GM15510 (cell line): Measurements from ENCODE around the gene IL10RB.

Experiments used
- POLR2A ChIP-seq: IDR thresholded peaks from 3 replicates; pipeline ENCODE4 v1.6.1; 2011; ENCODE audit warnings: borderline replicate concordance; ENCODE audit not compliant: insufficient read length; ENCODE audit errors: extremely low read depth

Gene IL10RB

DNA sequence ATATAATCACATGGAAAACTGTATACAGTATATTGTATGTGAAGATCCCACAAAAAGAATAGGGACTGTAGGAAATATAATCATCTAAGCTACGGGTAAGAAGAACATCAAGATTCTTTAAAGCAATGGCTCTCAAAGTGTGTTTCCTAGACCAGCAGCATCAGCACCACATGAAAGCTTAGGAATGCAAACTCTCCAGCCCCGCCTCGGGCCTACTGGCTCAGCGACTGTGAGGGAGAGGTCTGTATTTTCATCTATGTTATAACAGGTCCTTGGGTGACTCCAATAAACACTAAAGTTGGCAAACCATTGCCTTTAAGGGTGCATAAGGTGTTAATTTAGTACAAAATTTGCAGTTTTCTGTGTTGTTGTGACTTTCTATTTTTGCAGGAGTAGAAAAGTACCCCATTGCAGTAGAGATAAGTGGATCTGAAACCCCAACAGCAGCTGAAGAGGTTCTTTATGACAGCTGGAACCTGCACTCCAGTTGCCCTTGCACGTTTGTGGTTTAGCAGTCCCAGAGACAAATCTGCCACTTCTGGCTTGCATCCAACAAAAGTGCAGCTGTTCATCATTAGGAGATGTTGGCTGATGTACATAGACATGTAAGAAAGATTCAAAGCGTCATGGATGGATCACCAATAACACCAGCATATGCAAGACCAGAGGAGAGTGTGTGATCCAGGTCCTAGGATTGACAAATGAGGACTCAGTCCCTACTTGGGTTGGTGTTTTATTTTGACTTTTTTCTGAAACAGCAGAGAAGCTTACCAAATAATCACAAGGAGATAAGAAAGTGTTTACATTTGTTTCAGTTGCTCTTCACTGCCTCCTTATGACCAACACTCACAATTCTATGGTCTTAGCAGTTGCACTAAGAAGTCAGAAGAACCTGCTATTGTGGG, 42.7 kb downstream of the IL10RB start:
- TF ChIP-seq POLR2A, result no peak

DNA sequence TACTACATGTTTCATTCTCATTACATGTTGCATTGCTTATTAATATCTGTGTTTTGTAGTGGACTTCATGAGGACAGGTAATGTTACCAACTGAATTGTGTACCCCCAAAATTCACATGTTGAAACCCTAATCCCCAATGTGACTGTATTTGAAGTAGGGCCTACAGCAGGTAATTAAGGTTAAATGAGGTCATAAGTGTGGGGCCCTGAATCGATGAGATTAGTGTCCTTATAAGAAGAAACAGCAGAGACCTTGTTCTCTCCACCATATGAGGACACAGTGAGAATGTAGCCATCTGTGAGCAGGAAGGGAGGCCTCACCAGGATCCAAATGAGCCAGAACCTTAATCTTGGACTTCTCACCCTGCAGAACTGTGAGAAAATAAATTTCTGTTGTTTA, 43.6 kb downstream of the IL10RB start:
- TF ChIP-seq POLR2A, result no peak

DNA sequence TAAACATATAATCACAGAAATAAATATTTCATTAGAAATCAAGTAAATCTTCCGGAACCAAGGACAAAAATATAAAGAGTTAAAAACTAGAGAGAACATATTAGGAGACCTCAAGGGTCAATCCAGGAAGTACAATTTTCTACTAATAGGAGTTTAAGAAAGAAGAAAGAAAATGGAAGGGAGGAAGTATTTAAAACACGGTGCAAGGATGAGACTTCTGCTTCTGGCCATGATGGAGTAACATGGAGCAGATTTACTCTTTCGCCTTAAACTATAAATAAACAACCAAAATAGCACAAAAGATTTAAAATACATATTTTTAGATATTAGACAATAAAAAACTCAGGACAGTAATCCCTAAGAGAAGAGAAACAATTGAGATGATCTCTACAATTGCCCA, 46.0 kb downstream of the IL10RB start:
- no peak for TF ChIP-seq POLR2A

DNA sequence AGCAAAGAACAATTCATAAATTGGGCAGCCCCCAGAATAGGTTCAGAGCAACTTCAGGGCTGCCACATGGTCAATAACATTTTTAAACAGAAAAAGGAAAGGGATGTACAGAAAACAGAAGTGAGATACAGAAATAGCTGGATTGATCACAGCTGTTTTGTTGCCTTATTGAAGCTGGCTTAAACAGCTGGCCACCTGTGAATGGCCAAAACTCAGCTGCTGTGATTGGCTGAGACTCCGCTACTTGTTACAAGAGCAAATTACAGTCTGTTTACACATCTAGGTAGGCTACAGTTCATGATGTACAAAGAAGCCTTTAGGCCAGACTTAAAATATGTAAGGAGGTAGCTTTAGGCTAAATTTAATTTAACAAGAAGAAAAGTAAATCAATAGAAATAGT, 47.0 kb downstream of the IL10RB start:
- no peak for TF ChIP-seq POLR2A

DNA sequence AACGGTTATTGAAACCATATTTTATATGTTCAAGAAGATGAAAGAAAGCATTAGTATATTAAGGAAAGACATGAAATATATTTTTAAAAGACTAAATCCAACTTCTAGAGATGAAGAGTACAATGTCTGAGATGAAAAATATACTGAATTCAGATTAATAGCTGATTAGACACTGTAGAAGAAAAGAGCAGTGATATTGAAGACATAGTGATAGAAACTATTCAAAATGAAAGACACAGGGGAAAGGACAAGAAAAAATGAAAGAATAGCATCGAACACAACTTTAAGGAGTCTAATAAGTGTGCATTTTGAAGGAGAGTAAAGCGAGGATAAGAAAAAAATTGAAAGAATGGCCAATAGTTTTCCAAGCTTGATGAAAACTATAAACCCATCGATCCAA, 47.4 kb downstream of the IL10RB start:
- TF ChIP-seq POLR2A, result no peak

DNA sequence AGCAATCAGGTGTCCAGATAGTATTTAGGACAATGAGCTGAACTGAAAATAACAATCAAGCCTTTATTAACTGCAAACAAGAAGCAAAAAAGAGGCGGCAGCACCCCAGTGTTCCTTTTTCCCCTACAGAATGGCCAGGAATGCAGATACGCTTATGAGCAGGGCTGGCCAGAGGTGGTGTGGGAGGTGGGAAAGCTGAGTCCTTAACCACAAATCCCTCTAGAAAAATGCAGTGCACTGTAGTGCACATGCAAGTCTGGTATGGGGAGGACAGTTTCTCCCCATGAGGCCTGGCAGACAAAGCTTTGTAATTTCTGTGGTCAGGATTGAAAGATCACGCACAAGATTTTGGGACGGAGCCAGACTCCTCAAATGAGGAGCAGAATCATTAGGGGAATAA, 47.9 kb downstream of the IL10RB start:
- TF ChIP-seq POLR2A, result no peak

DNA sequence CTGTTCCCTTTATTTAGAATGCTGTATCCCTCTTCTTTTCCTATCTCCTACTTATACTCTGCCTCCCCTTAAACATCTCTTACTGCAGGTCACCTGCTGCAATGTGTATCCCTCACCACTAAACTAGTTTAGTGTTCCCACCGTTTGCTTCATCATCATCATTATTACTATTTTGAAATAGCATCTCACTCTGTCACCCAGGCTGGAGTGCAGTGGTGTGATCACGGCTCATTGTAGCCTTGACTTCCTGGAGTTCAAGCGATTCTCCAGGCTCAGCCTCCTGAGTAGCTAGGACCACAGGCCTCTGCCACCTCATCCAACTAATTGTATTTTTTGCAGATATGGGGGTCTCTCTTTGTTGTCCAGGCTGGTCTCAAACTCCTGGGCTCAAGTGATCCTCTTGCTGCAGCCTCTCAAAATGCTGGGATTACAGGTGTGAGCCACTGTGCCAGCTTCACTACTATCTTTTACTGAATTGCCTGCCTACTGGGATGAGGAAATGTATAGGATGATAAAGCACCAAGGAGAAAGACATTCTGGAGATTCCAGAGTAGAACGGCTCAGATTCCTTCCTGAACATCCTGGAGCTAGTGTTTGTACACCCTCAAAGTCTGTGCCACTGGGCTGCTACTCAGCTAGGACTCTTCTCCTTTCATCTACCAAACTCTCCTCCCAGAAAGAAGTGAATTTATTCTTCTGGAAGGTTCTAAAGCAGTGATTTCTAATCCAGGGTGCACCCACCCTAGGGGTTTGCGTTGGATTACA, 50.0 kb downstream of the IL10RB start:
- no peak for TF ChIP-seq POLR2A

DNA sequence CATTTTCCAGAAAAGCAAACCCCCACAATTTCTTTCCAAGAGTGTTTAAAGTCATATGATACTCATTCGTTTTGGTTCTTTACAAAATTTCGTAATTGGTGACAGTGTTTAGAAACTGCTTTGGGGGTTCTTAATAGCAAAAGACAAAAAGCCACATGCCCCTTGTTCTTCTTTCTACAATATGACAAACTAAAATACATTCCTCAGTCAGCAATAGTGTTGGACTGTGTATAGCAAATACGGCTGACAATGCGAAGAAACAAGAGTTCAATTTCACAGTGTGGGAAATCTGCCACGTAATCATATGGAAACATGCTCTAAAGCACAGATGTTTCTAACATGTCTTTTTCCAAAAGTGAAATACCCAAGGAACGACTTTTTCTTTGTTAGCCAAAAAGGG, 51.0 kb downstream of the IL10RB start:
- TF ChIP-seq POLR2A, result no peak

DNA sequence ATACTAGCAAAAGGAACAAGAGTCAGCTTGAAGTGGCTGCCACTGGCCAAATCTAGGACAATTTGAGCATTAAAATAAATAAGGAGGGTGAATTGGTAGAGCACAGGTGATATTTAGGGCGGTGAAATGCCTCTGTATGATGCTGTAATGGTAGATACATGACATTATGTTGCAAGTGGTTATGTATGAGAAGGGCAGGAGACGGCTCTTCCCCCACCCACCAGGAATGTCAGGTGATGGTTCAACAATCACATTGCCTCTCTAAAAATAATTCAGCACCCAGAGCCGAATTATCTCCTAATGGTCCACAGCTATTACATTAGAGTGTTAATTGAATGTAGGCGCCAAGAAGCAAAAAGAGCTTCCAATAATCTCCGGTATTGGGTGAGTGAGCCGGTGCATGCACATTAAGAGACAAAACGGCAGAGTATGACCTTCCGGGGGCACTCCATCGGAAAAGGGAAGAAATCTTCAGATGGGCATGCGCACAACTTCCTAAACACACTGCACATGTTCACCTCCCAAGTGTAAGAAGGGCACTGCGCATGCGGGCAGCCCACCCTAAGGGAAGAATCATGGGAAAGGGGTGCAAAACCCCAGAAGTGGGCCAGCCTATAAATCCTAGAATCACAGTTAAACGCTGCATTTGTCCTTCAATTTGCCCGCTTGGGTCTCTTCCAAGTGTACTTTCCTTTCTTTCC, 51.8 kb downstream of the IL10RB start:
- no peak for TF ChIP-seq POLR2A

DNA sequence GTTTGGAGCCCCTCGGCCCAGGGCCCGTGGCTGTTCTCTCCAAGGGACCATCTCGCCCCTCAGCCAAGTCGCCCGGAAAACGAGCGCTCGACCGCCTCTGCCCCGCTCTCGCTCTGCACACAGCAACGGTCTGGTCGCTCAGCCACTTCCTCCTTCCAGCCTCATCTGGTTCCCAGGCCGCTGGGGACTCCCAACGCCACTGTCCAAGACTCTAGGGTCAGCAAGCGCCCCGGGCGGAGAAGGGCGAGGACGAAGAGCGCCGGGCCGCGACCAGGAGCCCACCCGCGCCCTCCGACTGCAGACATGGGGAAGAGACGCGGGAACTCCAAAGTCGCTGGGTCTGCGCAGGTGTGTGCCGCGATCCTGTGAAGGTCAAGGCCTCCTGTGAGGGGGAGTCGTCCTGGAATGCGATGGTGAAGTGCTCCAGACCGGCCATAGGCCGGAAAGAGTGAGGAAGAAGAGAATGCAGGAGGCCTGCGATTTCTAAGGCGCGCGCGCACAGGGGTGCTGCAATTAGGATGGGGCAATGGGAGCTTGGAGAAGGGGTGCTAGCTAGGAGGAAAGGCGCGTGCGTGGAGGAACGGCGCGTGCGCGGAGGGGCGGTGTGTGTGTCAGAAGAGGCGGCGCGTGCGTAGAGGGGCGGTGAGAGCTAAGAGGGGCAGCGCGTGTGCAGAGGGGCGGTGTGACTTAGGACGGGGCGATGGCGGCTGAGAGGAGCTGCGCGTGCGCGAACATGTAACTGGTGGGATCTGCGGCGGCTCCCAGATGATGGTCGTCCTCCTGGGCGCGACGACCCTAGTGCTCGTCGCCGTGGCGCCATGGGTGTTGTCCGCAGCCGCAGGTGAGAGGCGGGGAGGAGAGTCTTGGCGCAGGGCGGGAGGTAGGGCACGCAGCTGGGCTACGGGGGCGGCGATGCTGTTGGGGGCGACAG, 58.4 kb downstream of the IL10RB start, which contains the start of gene IFNAR1:
Gene IFNAR1, plus strand, starts transcription at position 680 of the 931 bp plus-strand sequence. Its CDS starts 86 bp downstream, at position 766.
- TF ChIP-seq POLR2A, result peak; percentile 91

DNA sequence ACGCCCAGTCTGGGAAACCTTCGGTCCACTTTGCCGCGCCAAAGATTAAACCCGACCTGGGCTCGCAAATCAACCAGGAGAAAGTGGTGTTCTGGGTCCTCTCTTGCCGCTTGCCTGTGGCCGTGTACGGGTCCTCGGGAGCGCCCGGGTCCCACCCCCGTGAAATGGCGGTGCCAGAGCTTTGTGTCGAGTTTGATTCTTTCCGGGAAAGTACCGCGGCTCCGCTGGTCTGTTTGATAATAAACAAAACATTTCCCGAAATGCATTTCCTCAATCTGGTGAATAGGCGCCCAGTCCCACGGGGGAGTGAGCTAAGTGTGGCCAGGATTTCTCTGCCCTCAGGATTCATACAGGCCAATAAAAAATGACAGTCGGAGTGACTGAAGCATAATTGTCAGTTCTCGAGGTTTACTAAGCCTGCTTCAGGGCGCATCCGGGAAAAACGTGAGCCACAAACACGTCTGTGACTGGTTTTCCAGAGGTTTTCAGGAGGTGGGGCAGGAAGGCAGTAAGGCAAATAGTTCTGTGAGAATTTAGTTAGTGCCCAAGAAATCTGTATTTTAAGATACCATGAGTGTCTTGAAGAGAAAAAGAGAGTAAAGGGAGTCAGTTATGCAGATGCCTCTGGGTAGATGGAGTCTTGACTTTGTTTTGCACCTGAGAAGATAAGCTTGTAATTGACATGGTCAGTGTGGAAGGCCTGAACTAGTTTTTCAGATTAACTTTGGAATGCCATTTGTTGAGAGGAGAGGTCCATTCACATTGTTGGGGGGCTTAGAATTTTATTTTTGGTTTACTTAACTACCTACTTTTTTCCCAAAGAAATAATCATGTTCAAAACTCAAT, 59.3 kb downstream of the IL10RB start:
- no peak for TF ChIP-seq POLR2A

DNA sequence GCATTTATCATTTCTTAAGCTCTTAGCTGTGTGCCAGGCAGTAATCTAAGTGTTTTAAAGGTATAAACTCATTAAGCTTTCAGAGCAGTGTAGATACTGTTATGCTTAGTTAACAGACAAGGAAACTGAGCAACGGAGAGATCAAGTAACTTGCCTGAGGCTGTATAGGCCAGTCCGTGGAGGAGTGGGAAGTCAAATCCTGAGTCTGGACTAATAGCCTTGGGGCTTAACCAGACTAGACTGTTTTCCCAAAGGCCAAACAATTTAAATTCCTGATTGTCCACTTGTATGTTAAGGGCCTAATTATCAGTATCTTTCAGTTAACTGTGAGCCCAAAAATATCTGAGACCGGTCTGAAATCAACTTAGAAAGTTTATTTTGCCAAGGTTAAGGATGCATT, 61.2 kb downstream of the IL10RB start:
- TF ChIP-seq POLR2A, result no peak

DNA sequence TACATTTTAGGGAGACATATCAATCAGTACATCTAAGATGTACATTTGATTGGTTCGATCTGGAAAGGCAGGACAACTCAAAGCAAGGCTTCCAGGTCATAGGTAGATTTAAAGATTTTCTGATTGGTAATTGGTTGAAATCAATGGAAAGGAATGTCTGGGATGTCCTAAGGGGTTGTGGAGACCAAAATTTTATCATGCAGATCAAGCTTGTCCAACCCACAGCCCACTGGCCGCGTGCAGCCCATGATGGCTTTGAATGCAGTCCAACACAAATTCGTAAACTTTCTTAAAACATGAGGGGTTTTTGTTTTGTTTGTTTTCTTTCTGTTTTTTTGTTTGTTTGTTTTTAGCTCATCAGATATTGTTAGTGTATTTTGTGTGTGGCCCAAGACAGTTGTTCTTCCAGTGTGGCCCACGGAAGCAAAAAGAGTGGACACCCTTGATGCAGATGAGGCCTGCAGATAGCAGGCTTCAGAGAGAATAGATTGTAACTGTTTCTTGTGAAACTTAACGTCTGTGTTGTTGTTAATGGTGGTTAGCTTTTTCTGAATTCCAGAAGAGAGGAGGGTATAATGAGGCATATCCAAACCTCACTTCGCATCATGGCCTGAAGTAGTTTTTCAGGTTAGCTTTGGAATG, 61.7 kb downstream of the IL10RB start:
- TF ChIP-seq POLR2A, result no peak
